Measurements from ENCODE around the gene IRX3.

- no peak for TF ChIP-seq EZH2 (IDR thresholded peaks at IDR 0.05)
- no peak for TF ChIP-seq FOXP2 (optimal IDR thresholded peaks at IDR 0.05; ENCODE audit: control extremely low read depth, extremely low read length, insufficient read depth)
- TF ChIP-seq POLR2AphosphoS5 (IDR thresholded peaks at IDR 0.05; ENCODE audit: borderline replicate concordance, low read depth, low read length): no peak
Observed at GRCh38 chr16:54283725-54284318, 2.8 kb downstream of the IRX3 start.

All from SK-N-MC (cell line).